Activated T-helper 2 cell treated with anti-CD3 and anti-CD28 coated beads, Interferon-gamma antibody, Interleukin-2, Interleukin-4, amounts not matched to agents 10 μg/mL and 5 μg/mL and 100 μg/mL, durations not matched to agents 14 hours and 24 hours and 36 hours (primary cell): Measurements from ENCODE around the gene MARCHF2. TPM values are rescaled to one million over a fixed set of nuclear protein-coding genes. Genes with fewer than 3 reads are reported as not detected.

ENCODE experiments used
- DNase-seq: peaks from one replicate; pipeline ENCODE4 v3.0.0; 2021; ENCODE audit warnings: low spot score
- H3K27ac Mint-ChIP-seq: one replicate; pipeline ENCODE4 v1.8.0; 2021; ENCODE audit warnings: mixed read lengths
- H3K27me3 Mint-ChIP-seq: one replicate; pipeline ENCODE4 v1.8.0; 2021; ENCODE audit warnings: low read depth, mixed read lengths
- H3K36me3 Mint-ChIP-seq: one replicate; pipeline ENCODE4 v1.8.0; 2021; ENCODE audit warnings: low read depth, mixed read lengths
- H3K4me1 Mint-ChIP-seq: one replicate; pipeline ENCODE4 v1.8.0; 2021; ENCODE audit warnings: low read depth, mixed read lengths
- H3K4me3 Mint-ChIP-seq: one replicate; pipeline ENCODE4 v1.8.0; 2021; ENCODE audit warnings: low read depth, mild to moderate bottlenecking, moderate library complexity, mixed read lengths
- H3K9me3 Mint-ChIP-seq: one replicate; pipeline ENCODE4 v1.8.0; 2021; ENCODE audit warnings: mixed read lengths
- intact Hi-C: fragments of 100-400 bp; cut with micrococcal nuclease; formaldehyde crosslinking; loops from one replicate; pipeline ENCODE4 v1.15.1; 2023
- total RNA-seq: library from RNA; stranded (reverse); gene quantifications from 2 replicates; pipeline ENCODE4 v1.2.3, GENCODE V29; 2022

MARCHF2 gene
- total RNA-seq, 1 donor from 2014 or later: 13.0 TPM

- peaks cover 15% of the 10 kb centered on the region for H3K4me1 Mint-ChIP-seq
- no peak overlapping the region for H3K4me3 Mint-ChIP-seq
- H3K27ac Mint-ChIP-seq: no peak overlapping the region
- no peak for DNase-seq
- H3K27me3 Mint-ChIP-seq: no peaks in the 10 kb centered on the region
- H3K36me3 Mint-ChIP-seq: peaks cover 96% of the 10 kb centered on the region
- intact Hi-C loops: no loop called here
- no peaks in the 10 kb centered on the region for H3K9me3 Mint-ChIP-seq
These were observed 55.0 kb downstream of the MARCHF2 start for GRCh38 chr19:8468124-8468523.

- no peak for DNase-seq
- Mint-ChIP-seq H3K4me3 (no peak overlapping the region), H3K9me3 (no peaks in the 10 kb centered on the region), H3K27me3 (no peaks in the 10 kb centered on the region), H3K4me1 (peaks cover 18% of the 10 kb centered on the region), H3K27ac (no peak overlapping the region), H3K36me3 (peaks cover 95% of the 10 kb centered on the region)
- intact Hi-C loops: no loop called here
These were observed 55.8 kb downstream of the MARCHF2 start for GRCh38 chr19:8468761-8469373.

- Mint-ChIP-seq H3K27ac (peak overlapping the region; percentile 28), H3K36me3 (peaks cover 95% of the 10 kb centered on the region), H3K27me3 (no peaks in the 10 kb centered on the region), H3K4me3 (no peak overlapping the region), H3K4me1 (peaks cover 18% of the 10 kb centered on the region), H3K9me3 (no peaks in the 10 kb centered on the region)
- DNase-seq: no peak
- intact Hi-C loops: no loop called here
These were observed 56.7 kb downstream of the MARCHF2 start for GRCh38 chr19:8469613-8470368.

- Mint-ChIP-seq H3K27ac (peak overlapping the region; percentile 62), H3K4me3 (no peak overlapping the region), H3K36me3 (peaks cover 90% of the 10 kb centered on the region), H3K4me1 (peaks cover 27% of the 10 kb centered on the region), H3K27me3 (no peaks in the 10 kb centered on the region), H3K9me3 (no peaks in the 10 kb centered on the region)
- DNase-seq: no peak
- intact Hi-C loops: no loop called here
These were observed 60.8 kb downstream of the MARCHF2 start for GRCh38 chr19:8473648-8474476.

GRCh38 chr19:8475005-8475404, 61.9 kb downstream of the MARCHF2 start:
- H3K4me1 Mint-ChIP-seq: peaks cover 27% of the 10 kb centered on the region

GRCh38 chr19:8476524-8476923, 63.4 kb downstream of the MARCHF2 start:
- Mint-ChIP-seq H3K4me1 (peaks cover 34% of the 10 kb centered on the region), H3K36me3 (peaks cover 81% of the 10 kb centered on the region), H3K27me3 (no peaks in the 10 kb centered on the region), H3K27ac (no peak overlapping the region), H3K4me3 (no peak overlapping the region), H3K9me3 (no peaks in the 10 kb centered on the region)
- no peak for DNase-seq
- intact Hi-C loops: no loop called here

More at GRCh38 chr19:8475005-8475404, 61.9 kb downstream of the MARCHF2 start:
- no peaks in the 10 kb centered on the region for H3K9me3 Mint-ChIP-seq
- peaks cover 84% of the 10 kb centered on the region for H3K36me3 Mint-ChIP-seq
- H3K27ac Mint-ChIP-seq: no peak overlapping the region
- H3K4me3 Mint-ChIP-seq: no peak overlapping the region
- intact Hi-C loops: no loop called here
- DNase-seq: no peak
- no peaks in the 10 kb centered on the region for H3K27me3 Mint-ChIP-seq

- Mint-ChIP-seq H3K36me3 (peaks cover 80% of the 10 kb centered on the region), H3K27ac (peak overlapping the region; percentile 24), H3K4me1 (peaks cover 29% of the 10 kb centered on the region), H3K4me3 (no peak overlapping the region), H3K9me3 (no peaks in the 10 kb centered on the region), H3K27me3 (no peaks in the 10 kb centered on the region)
- intact Hi-C loops: no loop called here
- DNase-seq: no peak
These were observed 64.8 kb downstream of the MARCHF2 start for GRCh38 chr19:8477889-8478288.

GRCh38 chr19:8478598-8478997, 65.5 kb downstream of the MARCHF2 start:
- H3K27ac Mint-ChIP-seq: no peak overlapping the region
- H3K4me1 Mint-ChIP-seq: peaks cover 25% of the 10 kb centered on the region
- DNase-seq: no peak
- no peak overlapping the region for H3K4me3 Mint-ChIP-seq
- H3K9me3 Mint-ChIP-seq: no peaks in the 10 kb centered on the region
- no peaks in the 10 kb centered on the region for H3K27me3 Mint-ChIP-seq
- intact Hi-C loops: no loop called here
- peaks cover 81% of the 10 kb centered on the region for H3K36me3 Mint-ChIP-seq

GRCh38 chr19:8481201-8481600, 68.1 kb downstream of the MARCHF2 start:
- DNase-seq: no peak
- Mint-ChIP-seq H3K27me3 (no peaks in the 10 kb centered on the region), H3K27ac (peak overlapping the region; percentile 76), H3K9me3 (no peaks in the 10 kb centered on the region), H3K36me3 (peaks cover 79% of the 10 kb centered on the region), H3K4me3 (no peak overlapping the region), H3K4me1 (peaks cover 24% of the 10 kb centered on the region)
- intact Hi-C loops: no loop called here

- peaks cover 81% of the 10 kb centered on the region for H3K36me3 Mint-ChIP-seq
- H3K27me3 Mint-ChIP-seq: no peaks in the 10 kb centered on the region
- intact Hi-C loops: no loop called here
- no peaks in the 10 kb centered on the region for H3K9me3 Mint-ChIP-seq
- no peak overlapping the region for H3K4me3 Mint-ChIP-seq
- DNase-seq: no peak
- H3K4me1 Mint-ChIP-seq: peaks cover 25% of the 10 kb centered on the region
- H3K27ac Mint-ChIP-seq: peak overlapping the region; percentile 76
These were observed 68.5 kb downstream of the MARCHF2 start for GRCh38 chr19:8481616-8482015.

- Mint-ChIP-seq H3K4me1 (peaks cover 33% of the 10 kb centered on the region), H3K36me3 (peaks cover 83% of the 10 kb centered on the region), H3K9me3 (no peaks in the 10 kb centered on the region), H3K27ac (no peak overlapping the region), H3K27me3 (no peaks in the 10 kb centered on the region), H3K4me3 (no peak overlapping the region)
- intact Hi-C loops: no loop called here
- DNase-seq: no peak
These were observed 69.6 kb downstream of the MARCHF2 start for GRCh38 chr19:8482696-8483095.

- Mint-ChIP-seq H3K4me3 (no peak overlapping the region), H3K27ac (no peak overlapping the region), H3K9me3 (no peaks in the 10 kb centered on the region), H3K36me3 (peaks cover 83% of the 10 kb centered on the region), H3K27me3 (no peaks in the 10 kb centered on the region), H3K4me1 (peaks cover 33% of the 10 kb centered on the region)
- intact Hi-C loops: no loop called here
- no peak for DNase-seq
These were observed 70.1 kb downstream of the MARCHF2 start for GRCh38 chr19:8483165-8483564.
